Activated T-cell treated with anti-CD3 and anti-CD28 coated beads, Interleukin-2, amount 50 U/mL, for 4 hours (primary cell): ENCODE measurements around the gene DNAJB4. TPM values are rescaled to one million over a fixed set of nuclear protein-coding genes. Genes with fewer than 3 reads are reported as not detected.

ENCODE experiments used
- ATAC-seq, 2 donors: fragments of 200-7000 bp; cut with Tn5 transposase; one replicate each; pipeline ENCODE4 v1.10.0; 2021
- DNase-seq: peaks from one replicate; pipeline ENCODE4 v3.0.0-alpha.2; 2020
- H3K27me3 Mint-ChIP-seq: one replicate; pipeline ENCODE4 v1.8.0; 2021; ENCODE audit warnings: low read depth, mixed read lengths
- H3K36me3 Mint-ChIP-seq: one replicate; pipeline ENCODE4 v1.8.0; 2022; ENCODE audit warnings: mixed read lengths; ENCODE audit not compliant: insufficient read depth
- H3K4me1 Mint-ChIP-seq: one replicate; pipeline ENCODE4 v1.8.0; 2021; ENCODE audit warnings: low read depth, mixed read lengths
- H3K4me3 Mint-ChIP-seq: one replicate; pipeline ENCODE4 v1.8.0; 2021; ENCODE audit warnings: mild to moderate bottlenecking, moderate library complexity, mixed read lengths
- H3K9me3 Mint-ChIP-seq: one replicate; pipeline ENCODE4 v1.8.0; 2021; ENCODE audit warnings: mixed read lengths
- total RNA-seq, 3 donors: library from RNA; stranded (reverse); gene quantifications; one replicate each; pipeline ENCODE4 v1.2.1, GENCODE V29; 2021

DNAJB4 gene
- total RNA-seq, 3 donors from 2014 or later: 5.4 to 6.6 (median 5.5) TPM

GRCh38 chr1:78036450-78036849 lies 31.7 kb downstream of the DNAJB4 start:
- Mint-ChIP-seq H3K27me3 (peaks cover 6% of the 10 kb centered on the region), H3K9me3 (peaks cover 2% of the 10 kb centered on the region), H3K36me3 (no peaks in the 10 kb centered on the region), H3K4me3 (no peak overlapping the region), H3K4me1 (peaks cover 9% of the 10 kb centered on the region)
- DNase-seq (no peak), ATAC-seq (no peak)

GRCh38 chr1:78038071-78038470 lies 33.3 kb downstream of the DNAJB4 start:
- DNase-seq (no peak), ATAC-seq (no peak)
- Mint-ChIP-seq H3K27me3 (peaks cover 6% of the 10 kb centered on the region), H3K36me3 (no peaks in the 10 kb centered on the region), H3K4me3 (no peak overlapping the region), H3K4me1 (peaks cover 9% of the 10 kb centered on the region), H3K9me3 (peaks cover 2% of the 10 kb centered on the region)

GRCh38 chr1:78038491-78038939 lies 33.8 kb downstream of the DNAJB4 start:
- no peak for ATAC-seq
- H3K36me3 Mint-ChIP-seq: no peaks in the 10 kb centered on the region
- peaks cover 2% of the 10 kb centered on the region for H3K9me3 Mint-ChIP-seq
- H3K27me3 Mint-ChIP-seq: peaks cover 6% of the 10 kb centered on the region
- H3K4me3 Mint-ChIP-seq: no peak overlapping the region
- DNase-seq: no peak
- H3K4me1 Mint-ChIP-seq: peaks cover 9% of the 10 kb centered on the region

- DNase-seq (no peak), ATAC-seq (peak; percentile 81 to 94)
- H3K27me3 Mint-ChIP-seq: peaks cover 17% of the 10 kb centered on the region
- H3K36me3 Mint-ChIP-seq: no peaks in the 10 kb centered on the region
- peaks cover 2% of the 10 kb centered on the region for H3K9me3 Mint-ChIP-seq
- peaks cover 15% of the 10 kb centered on the region for H3K4me1 Mint-ChIP-seq
- H3K4me3 Mint-ChIP-seq: peak overlapping the region; percentile 24
Measured at GRCh38 chr1:78040484-78041089, 35.8 kb downstream of the DNAJB4 start.

- ATAC-seq (no peak), DNase-seq (no peak)
- H3K4me1 Mint-ChIP-seq: peaks cover 26% of the 10 kb centered on the region
- no peaks in the 10 kb centered on the region for H3K36me3 Mint-ChIP-seq
- peaks cover 37% of the 10 kb centered on the region for H3K27me3 Mint-ChIP-seq
- H3K4me3 Mint-ChIP-seq: no peak overlapping the region
- peaks cover 2% of the 10 kb centered on the region for H3K9me3 Mint-ChIP-seq
Measured at GRCh38 chr1:78043436-78043835, 38.7 kb downstream of the DNAJB4 start.

GRCh38 chr1:78044796-78045562 lies 40.2 kb downstream of the DNAJB4 start:
- Mint-ChIP-seq H3K9me3 (peaks cover 2% of the 10 kb centered on the region), H3K27me3 (peaks cover 44% of the 10 kb centered on the region), H3K4me1 (peaks cover 28% of the 10 kb centered on the region), H3K4me3 (peak overlapping the region; percentile 69), H3K36me3 (no peaks in the 10 kb centered on the region)
- DNase-seq (no peak), ATAC-seq (no peak)

GRCh38 chr1:78045563-78045925 lies 40.8 kb downstream of the DNAJB4 start:
- H3K9me3 Mint-ChIP-seq: peaks cover under 1% of the 10 kb centered on the region
- DNase-seq: no peak
- no peak for ATAC-seq
- peaks cover 26% of the 10 kb centered on the region for H3K4me1 Mint-ChIP-seq
- peak overlapping the region; percentile 69 for H3K4me3 Mint-ChIP-seq
- H3K27me3 Mint-ChIP-seq: peaks cover 44% of the 10 kb centered on the region
- H3K36me3 Mint-ChIP-seq: no peaks in the 10 kb centered on the region

GRCh38 chr1:78045926-78046778 lies 41.4 kb downstream of the DNAJB4 start, which contains the start of gene GIPC2:
TSS of gene GIPC2 (plus strand) at chr1:78045966. CDS start at chr1:78046095, 129 bp downstream.
- peak within 1 kb of the TSS; percentile 76 for H3K4me3 Mint-ChIP-seq
- H3K4me1 Mint-ChIP-seq: peaks cover 20% of the 10 kb centered on the region

GRCh38 chr1:78047106-78047505 lies 42.4 kb downstream of the DNAJB4 start:
- no peak for ATAC-seq
- H3K9me3 Mint-ChIP-seq: no peaks in the 10 kb centered on the region
- DNase-seq: no peak
- peak overlapping the region; percentile 76 for H3K4me3 Mint-ChIP-seq
- H3K4me1 Mint-ChIP-seq: peaks cover 19% of the 10 kb centered on the region
- H3K36me3 Mint-ChIP-seq: no peaks in the 10 kb centered on the region
- H3K27me3 Mint-ChIP-seq: peaks cover 49% of the 10 kb centered on the region

More at GRCh38 chr1:78045926-78046778, 41.4 kb downstream of the DNAJB4 start, which contains the start of gene GIPC2:
- ATAC-seq: peak; percentile 64 to 68
- Mint-ChIP-seq H3K36me3 (no peaks in the 10 kb centered on the region), H3K9me3 (no peaks in the 10 kb centered on the region), H3K27me3 (peaks cover 46% of the 10 kb centered on the region)
- DNase-seq: peak; percentile 6

GRCh38 chr1:78047631-78048030 lies 42.9 kb downstream of the DNAJB4 start:
- peaks cover 49% of the 10 kb centered on the region for H3K27me3 Mint-ChIP-seq
- H3K9me3 Mint-ChIP-seq: no peaks in the 10 kb centered on the region
- no peak for ATAC-seq
- DNase-seq: no peak
- H3K4me3 Mint-ChIP-seq: no peak overlapping the region
- no peaks in the 10 kb centered on the region for H3K36me3 Mint-ChIP-seq
- peaks cover 19% of the 10 kb centered on the region for H3K4me1 Mint-ChIP-seq

GRCh38 chr1:78048446-78048845 lies 43.7 kb downstream of the DNAJB4 start:
- Mint-ChIP-seq H3K4me3 (no peak overlapping the region), H3K27me3 (peaks cover 49% of the 10 kb centered on the region), H3K9me3 (no peaks in the 10 kb centered on the region), H3K4me1 (peaks cover 19% of the 10 kb centered on the region), H3K36me3 (no peaks in the 10 kb centered on the region)
- peak; percentile 61 to 66 for ATAC-seq
- no peak for DNase-seq

- Mint-ChIP-seq H3K27me3 (peaks cover 46% of the 10 kb centered on the region), H3K4me3 (no peak overlapping the region), H3K4me1 (peaks cover 19% of the 10 kb centered on the region), H3K9me3 (no peaks in the 10 kb centered on the region), H3K36me3 (no peaks in the 10 kb centered on the region)
- DNase-seq (no peak), ATAC-seq (no peak)
Measured at GRCh38 chr1:78049396-78049795, 44.7 kb downstream of the DNAJB4 start.

- ATAC-seq: no peak
- no peak for DNase-seq
- Mint-ChIP-seq H3K27me3 (peaks cover 38% of the 10 kb centered on the region), H3K36me3 (peaks cover 2% of the 10 kb centered on the region), H3K4me3 (no peak overlapping the region), H3K4me1 (peaks cover 16% of the 10 kb centered on the region), H3K9me3 (peaks cover 3% of the 10 kb centered on the region)
Measured at GRCh38 chr1:78051005-78051404, 46.3 kb downstream of the DNAJB4 start.

GRCh38 chr1:78052685-78053405 lies 48.1 kb downstream of the DNAJB4 start:
- DNase-seq (no peak), ATAC-seq (no peak)
- Mint-ChIP-seq H3K36me3 (peaks cover 2% of the 10 kb centered on the region), H3K9me3 (peaks cover 3% of the 10 kb centered on the region), H3K4me1 (peaks cover 5% of the 10 kb centered on the region), H3K4me3 (no peak overlapping the region), H3K27me3 (peaks cover 21% of the 10 kb centered on the region)
